Ovary (tissue), 3 donors: ENCODE data around the gene ALKBH3.

Experiments
- EP300 ChIP-seq: sonication (generic); formaldehyde crosslinking; IDR thresholded peaks from one replicate; pipeline ENCODE4 v1.6.1; 2017; ENCODE audit warnings: antibody characterized with exemption
- TF ChIP-seq, protein P1 (sequence below), 3 donors: fragments of 450-650 bp in 2 of 3; fragments of 200-600 bp in 1 of 3; IDR thresholded peaks; one replicate each; pipeline versions ENCODE4 v1.5.1 to v1.8.0; 2016 to 2022; ENCODE audit warnings: antibody characterized with exemption in 3 of 3, mild to moderate bottlenecking in 1 of 3
- donor health status: DM: no; HTN: no; CAD: no.

DNA sequence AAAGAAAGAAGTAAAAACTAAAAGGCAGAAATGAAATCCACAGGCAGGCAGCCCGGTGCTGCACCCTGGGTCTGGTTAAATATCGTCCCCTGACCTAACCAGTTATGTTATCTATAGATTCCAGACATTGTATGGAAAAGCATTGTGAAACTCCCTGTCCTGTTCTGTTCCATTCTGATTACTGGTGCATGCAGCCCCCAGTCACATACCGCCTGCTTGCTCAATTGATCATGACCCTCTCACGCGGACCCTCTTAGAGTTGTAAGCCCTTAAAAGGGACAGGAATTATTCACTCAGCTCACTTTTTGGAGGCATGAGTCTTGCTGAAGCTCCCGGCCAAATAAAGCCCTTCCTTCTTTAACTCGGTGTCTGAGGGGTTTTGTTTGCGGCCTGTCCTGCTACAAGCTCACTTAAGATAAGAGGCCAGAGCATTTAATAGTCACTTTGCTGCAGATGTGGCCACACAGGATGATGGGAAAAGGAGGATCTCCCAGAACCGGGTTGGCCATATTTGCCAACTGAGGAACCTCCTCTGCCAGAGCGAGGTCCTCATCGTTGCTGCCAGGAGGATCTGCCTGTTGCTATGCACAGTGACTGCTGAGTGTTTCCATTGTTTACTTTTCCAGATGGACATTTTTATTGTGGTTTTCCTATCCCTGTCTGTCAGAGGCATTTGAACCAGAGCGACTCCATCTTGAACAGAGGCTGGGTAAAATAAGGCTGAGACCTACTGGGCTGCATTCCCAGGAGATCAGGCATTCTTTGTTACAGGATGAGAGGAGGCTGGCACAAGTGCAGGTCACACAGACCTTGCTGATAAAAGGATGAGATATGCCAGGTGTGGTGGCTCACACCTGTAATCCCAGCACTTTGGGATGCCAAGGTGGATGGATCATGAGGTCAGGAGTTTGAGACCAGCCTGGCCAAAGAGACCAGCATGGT, 72.0 kb downstream of the ALKBH3 start:
- TF ChIP-seq, protein P1, sequence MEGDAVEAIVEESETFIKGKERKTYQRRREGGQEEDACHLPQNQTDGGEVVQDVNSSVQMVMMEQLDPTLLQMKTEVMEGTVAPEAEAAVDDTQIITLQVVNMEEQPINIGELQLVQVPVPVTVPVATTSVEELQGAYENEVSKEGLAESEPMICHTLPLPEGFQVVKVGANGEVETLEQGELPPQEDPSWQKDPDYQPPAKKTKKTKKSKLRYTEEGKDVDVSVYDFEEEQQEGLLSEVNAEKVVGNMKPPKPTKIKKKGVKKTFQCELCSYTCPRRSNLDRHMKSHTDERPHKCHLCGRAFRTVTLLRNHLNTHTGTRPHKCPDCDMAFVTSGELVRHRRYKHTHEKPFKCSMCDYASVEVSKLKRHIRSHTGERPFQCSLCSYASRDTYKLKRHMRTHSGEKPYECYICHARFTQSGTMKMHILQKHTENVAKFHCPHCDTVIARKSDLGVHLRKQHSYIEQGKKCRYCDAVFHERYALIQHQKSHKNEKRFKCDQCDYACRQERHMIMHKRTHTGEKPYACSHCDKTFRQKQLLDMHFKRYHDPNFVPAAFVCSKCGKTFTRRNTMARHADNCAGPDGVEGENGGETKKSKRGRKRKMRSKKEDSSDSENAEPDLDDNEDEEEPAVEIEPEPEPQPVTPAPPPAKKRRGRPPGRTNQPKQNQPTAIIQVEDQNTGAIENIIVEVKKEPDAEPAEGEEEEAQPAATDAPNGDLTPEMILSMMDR (IDR thresholded peaks at IDR 0.05): no peak
- TF ChIP-seq EP300: no peak
